ENCODE measurements around the gene MAFB.

The MAFB gene

DNA sequence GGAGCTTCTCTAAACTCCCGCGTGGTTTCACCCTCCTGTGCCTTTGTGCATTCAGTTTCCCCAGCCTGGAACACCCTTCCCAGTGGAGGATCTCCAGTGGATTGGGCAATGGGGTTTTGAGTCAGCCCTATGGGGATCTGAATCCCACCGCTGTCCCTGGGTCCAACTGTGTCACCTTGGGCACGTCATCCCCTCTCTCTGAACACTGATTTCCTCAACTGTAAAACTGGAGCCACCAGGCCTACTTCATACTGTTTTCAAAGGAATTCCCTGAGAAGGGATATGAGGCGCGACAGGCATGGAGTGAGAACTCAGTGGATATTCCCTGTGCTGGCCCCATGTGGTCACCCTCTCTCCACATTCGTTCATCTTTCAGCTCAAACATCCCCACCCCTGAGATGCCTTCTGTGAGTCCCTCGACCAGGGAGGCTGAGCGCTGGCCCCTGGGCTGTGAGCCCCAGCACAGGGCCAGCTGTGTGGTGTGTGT is 25.7 kb downstream of the MAFB start:
- DNase-seq = no peak

DNA sequence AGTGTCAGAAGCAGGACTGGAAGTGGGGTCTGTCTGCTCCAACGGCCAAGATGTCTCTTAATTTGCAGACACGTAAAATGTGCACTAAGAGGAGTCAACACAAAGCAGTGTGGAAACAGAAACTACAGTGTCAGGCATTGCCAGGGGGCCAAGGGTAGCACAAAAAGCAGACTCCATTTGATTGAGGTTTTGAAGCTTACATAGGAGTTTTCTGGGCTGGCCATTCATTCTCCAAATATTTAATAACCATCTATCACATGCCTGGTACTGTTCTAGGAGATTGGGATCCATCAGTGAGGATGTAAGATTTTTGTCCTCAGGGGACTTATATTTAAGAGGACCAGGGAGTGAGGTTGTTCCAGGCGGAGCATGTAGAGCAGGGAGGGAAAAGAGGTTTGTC is 29.5 kb downstream of the MAFB start:
- DNase-seq = no peak

DNA sequence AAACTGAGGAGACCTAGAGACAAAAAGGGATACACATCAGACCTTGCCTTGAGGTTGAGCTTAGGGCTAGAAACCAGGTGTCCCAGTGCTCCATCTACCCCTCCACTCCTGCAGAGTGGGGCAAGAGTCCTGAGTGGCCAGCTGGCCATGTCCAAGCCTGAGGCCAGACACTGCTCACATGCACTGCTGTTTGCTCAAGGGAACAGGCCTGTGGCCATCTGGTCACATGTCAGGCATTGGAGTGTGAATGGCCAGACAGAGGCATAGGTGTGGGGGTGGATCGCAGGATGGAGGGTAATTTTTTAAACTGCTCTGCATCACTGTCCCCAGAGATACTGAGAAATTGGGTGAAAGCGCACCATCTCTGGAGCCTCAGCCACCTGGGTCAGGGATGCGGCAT is 30.5 kb downstream of the MAFB start:
- no peak for DNase-seq

DNA sequence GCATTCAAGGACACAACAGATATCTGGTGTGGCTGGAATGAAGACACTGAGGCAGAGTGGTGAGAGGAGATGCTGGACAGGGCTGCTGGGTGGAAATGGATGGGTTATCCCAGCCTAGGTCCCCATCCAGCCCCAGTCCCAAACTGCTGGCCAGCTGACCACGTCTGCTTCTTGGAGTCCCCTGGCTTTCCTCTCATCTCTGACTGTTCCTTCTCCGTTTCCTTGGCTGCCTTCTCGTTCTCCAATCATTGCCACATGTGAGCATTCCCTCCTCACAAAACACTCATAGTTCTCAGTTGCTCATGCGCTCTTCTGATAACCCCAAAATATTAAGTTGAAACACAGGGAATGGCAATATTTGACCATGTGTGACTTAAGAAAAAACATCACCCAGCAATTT is 31.5 kb downstream of the MAFB start:
- DNase-seq = no peak

DNA sequence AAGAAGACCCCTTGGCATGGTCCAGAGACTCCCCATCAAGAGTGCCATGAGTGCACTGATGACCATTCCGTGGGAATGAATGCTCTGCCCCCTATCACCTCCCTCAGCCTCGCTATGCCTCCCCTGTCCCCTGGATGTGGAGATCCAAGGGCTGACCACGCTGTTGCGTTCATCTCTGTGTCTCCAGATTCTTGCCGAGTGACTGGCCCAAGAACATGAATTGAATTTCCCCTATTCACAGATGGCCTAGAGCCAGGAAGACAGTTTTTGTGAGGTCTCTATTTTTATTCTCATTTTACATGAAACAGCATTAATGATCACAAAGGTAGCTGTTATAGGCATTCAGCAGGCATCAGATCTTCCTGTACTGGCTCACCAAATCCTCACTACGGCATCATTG is 33.6 kb downstream of the MAFB start:
- no peak for DNase-seq

DNA sequence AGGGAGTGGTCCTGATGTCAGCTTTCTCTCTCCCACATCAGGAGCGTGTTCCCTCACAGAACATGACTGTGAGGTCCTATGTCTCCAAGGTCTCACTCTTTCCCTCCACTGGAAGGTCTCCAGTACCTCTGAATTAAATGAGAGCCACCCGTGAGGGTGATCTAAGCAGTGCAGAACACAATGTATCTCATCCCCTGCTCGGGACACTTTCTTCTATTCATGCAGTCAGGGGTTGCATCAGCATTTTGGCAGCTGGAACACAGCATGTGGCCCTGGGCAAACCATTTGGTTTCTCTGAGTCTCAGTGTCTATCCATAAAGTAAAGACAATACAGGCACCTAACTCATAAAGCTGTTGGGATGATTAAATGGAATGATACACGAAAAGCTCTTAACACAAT is 34.2 kb downstream of the MAFB start:
- peak in 2 of 56 donors; percentile 1 to 4 for DNase-seq

DNA sequence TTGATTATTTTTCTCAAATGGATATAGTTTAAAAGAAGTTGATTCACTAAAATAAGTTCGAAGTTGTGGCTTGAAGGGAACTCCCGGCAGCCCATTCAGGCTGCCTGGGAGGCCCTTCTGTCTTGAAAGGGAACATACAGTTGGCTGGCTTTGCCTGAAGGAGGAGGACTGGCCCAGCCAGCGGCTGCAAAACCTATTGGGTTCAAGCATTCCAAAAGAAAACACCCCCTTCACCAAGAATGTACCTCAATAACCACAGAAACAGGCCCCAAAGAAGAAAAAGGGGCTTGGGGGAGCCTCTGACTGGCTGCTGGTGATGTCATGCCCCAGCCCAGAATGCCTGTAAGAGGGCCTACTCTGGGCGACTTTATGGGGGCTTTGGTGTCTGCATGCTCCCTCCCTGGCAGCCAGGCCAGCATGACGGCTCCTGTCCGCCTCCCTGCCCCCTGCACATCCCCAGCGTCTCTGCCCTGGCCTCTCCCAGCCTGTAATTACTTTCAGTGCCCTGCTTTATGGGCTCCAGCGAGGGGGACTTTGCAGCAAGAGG is 36.5 kb downstream of the MAFB start:
- no peak for DNase-seq

DNA sequence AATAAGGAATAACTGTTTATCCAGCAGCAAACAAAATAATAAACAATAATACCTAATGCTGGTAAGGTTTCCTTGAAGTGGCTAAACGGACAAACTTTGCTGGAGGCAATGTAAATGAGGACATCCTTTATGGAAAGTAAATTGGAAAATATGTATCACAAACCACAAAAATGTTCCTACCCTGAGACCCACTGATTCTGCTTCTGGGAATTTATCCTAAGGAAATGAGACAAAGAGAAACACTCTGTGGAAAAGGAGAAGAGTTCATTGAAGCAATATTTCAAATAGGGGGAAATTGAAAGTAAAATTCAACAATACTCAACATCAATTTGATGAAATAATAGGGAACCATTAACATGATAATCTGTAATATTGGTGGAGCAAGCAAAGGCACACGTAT is 37.9 kb downstream of the MAFB start:
- DNase-seq = no peak

DNA sequence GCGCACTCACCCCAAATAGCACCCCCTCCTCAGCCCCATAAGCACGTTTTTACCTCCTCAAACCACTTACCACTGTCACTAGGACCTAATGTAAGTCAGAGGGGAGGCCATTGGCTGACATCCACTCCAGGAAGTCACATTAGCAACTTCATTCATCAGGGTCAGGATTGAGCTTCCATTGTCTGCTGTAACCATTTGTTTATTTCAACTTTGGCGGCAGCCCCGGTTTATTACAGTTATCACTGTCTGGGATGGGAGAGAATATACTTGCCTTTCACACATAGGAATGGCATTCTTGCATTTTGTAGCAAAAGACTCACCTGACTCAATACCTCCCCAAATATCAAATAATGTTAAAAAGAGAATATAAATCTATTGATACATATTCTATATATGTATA is 38.3 kb downstream of the MAFB start:
- DNase-seq = no peak

DNA sequence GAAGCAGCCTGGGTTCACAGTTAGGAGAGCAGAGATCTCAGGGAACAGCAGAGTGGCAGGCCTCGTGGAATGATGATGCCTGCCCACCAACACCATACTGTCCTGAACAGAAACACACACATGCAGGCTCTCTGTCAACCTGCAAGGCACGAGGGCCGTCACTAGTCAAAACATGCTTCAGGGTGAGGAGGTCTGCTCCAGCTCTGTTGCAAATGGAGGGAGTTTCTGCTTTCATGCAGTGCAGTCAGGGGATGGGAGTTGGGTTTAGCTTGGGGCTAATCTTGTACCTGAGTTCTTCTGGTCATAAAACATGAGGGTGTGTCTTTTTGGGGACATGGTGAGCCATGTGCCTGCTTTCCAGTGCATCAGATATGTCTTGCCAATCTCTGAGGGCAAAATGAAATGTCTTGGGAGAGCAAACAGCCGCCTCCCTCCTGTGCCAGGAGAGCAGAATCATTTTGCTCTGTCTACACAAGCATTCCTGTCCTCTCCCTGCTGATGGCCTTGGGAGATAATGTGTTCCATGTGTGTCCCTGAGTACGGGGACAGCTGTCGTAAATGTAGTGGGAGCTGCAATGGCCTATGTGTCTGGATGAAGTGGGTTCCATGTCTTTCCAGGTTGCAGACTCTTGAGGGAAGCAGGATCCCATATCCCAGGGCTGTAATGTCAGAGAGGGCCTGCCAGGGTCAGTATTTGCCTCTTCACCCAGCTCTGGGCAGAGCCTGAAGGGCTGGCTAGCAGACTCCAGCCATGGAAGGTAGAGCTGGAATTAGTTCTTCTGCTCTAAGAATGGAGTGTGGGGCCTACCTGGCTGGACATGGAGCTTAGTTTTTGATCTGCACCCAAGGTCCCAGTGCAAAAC is 40.6 kb downstream of the MAFB start:
- DNase-seq = no peak

DNA sequence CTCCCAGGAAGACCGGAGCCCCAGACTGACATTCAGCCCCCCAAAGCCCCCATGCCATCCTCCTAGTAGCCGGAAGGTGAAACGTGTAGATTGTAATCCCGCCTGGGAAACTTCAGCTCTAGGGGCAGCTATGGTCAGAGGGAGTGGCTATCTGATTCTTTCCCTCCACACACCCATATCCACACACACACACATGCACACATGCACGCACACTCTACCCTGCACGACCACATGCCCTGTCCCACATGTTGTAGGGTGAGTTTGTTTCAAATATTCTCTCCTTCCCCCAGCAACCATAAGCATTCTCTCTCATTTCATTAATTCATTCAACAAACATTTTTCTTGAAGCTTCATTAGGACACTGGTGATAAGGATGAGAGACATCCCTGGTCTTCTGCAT is 42.2 kb downstream of the MAFB start:
- DNase-seq = no peak

DNA sequence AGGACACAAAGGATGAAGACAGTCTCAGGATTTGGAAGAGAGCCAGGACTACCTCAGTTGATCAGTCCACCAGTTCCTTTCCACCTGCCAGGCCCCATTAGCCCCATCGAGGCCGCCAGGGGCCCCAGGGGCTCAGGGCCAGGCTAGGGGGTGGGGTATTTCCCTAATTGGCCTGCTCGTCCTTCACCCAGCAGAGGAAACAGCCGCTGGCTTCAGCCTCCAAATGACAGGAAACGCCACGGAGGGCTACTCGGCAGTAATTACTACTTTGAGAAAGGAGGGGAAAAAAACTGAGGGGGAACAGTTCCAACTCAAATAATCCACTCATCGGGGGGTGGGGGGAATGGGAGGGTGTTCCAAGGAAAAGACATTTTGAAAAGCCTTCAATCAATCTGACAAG is 42.7 kb downstream of the MAFB start:
- no peak for DNase-seq

DNA sequence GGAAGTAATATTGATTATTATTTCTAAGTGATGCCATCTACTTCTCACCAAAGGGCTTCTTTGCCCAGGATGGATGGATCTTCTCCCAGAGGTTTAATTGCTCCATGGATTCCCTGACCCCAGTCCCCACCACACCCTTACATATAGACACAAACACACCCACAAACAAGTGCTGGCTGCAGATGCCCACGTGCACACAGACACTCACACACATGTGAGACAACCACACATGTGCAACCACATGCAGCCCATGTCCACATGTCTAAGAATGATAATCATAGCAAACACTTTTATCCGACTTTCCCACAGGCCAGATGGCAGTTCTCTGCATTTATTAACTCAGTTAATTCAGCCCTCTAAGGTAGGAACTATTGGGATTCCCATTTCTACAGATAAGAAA is 44.2 kb downstream of the MAFB start:
- no peak for DNase-seq

DNA sequence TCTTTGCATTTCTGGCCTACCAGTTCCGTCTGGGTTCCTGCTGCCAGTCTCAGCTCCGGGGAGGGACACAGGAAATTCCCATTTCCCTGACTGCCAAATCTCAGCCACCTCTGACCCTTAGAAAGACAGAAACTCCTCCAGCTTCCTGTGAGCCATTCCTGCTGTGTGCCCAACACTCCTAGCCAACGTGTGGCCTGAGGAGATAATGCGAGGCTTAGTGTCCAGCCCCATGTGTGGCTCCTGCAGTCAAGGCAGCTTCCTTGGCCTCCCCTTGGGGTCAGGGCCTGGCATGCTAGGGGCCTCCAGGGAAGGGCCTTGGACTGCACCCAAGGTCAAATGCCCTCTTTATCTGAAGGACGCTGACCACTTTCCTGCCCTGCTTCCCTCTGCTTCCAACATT is 45.1 kb downstream of the MAFB start:
- DNase-seq = no peak

DNA sequence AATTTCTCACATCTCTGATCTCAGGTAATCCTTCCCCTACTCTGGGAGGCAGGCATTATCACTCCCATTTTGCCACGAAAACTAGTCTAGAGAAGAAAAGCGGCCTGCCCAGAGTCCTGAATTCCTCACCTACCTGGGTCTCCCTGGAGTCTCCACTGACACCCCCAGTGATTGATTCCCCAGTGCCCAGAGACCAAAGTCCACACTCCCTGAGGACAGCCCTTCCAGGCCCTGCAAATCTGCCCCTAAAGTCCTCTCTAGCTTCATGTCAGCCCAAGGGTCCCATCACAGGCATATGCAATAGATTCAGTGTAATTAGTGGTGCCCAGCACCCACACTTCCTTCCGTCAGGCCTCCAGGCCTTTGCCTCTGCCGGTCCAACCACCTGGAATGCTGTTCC is 47.2 kb downstream of the MAFB start:
- DNase-seq = no peak

DNA sequence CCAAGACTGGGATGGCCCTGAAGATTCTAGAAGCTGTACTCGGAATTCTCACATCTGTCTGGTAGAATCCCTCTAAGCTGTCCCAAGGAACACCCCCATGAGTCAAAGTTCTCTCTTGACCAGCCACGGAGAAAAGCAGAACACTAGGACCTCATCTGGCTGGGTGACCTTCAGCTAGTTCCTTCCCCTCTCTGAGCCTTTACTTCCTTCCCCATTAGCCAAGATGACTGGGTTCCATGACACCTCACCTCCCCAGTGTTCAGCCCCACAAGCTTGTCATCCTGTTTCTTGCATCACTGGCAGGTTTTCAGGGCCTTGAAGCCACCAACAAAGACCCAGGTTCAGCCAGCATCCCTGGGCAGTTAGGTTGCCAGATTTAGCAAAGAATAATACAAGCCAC is 47.8 kb downstream of the MAFB start:
- DNase-seq = no peak

DNA sequence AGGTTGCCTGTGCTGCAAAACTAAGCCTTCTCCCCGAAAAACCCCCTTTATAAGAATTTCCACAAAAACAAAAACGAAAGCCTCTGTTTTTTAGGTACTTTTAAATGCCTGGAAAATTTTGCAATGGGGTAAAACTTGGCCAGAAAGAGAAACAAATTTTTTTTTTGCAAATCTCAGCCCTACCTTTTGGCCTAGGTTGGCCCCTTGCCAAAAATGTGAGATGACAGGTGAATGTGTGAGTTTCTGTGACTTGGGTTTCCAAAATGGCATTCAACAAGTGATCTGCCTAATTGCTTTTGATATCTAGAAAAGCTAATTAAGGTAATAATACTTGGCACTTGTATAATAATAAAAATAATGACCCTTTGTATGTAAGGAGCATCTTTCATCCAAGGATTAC is 48.4 kb downstream of the MAFB start:
- no peak for DNase-seq

DNA sequence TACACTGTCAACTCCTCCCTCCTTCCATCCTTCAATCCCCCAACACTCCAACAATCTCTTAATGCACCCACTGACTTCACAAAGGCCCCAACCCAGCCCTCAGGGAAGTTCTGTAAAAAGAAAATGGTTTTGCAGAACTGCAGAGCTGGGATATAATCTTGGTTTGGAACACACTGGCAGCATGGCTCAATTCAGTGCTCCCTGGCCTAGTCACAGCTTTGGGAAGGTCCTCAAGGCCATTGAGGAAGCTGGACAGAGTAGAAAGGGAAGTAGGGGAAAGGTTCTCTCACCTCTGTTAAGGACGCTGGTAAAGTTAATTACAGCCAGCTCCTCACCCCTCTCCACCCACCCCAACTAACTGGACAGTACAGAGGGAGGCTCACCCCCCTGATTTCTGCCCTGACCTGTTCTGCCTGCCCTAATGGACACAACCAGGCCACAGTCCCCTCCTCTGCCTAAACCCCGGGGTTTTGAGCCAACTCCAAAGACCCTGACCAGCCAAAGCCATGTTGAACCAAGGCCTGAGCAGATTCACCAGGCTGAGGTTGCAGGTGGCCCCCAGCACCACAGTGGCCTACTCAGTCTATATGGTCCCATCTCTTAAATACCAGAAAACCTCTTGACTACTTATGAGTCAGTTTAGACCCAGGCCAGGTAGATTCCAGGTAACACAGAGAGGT is 49.2 kb downstream of the MAFB start:
- no peak for DNase-seq

DNA sequence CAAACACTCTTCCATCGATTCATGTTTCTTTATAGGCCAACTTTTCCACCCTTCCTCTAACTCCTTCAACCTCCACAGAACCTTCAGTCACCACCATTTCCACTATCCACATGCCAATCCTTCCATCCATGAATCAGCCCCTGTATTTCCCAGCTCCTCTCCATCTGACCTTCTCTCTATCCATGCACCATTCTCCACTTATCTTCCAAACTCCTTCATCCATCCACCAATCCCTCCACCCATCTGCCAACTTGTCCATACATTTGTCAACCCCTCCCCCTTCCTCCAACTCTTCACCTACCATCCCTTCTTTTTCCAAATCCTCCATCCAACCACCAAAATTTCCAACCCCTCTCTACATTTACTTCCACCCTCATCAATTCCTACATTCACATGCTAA is 49.9 kb downstream of the MAFB start:
- DNase-seq = no peak

DNA sequence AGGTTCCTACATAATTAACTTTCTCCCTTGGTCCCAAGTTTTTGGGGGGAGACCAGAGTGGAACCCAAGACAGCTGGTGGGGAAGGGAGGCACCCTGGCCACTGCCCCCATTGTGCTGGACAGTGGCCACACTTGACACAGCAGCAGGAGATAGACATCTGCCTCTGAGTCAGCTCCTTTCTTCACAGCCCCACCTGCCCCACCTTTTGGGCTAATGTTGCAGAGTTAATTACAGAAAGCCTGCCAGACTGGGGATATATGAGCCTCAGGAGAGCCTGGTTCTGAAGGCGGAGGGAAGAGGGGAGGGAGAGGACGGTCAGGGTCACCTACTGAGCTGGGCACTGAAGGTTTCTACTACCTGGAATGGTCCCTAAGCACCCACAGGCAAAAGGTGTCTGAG is 50.6 kb downstream of the MAFB start:
- DNase-seq = no peak

DNA sequence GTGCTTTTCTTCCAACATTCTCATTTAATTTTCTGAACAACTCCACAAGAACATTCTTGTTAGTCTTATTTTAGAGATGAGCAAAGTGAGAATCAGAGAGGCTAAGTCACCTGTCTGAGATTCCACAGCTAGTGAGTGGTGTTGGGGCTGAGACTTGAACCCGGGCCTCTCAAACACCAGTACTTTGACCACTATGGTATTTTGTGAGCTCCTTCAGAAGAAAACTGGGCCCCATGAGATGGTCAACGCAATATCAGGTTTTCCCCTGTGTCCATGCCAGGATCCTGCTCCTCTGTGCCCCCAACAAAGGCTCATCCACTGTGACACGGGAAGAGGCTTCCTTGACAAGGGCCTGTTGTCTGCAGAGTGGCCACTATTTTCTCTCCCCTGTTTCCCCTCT is 51.9 kb downstream of the MAFB start:
- DNase-seq = no peak

DNA sequence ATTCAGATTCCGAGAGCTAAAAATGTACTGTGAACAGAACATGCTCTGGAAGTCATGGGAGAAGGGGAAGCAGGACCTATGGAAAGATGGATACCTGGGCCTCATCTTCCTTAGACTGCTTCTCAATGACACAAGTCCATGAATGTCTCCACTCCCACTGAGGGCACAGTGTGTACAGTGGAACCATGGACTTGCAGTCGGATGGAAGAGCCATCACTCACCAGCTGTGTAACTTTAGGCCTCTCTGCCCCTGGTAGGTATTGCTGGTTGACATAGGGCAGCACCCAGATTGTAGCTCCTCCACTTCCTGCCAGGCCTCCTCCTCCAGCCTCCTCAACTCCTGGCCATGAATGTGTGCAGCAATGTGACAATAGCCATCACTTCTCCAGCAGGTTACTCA is 52.5 kb downstream of the MAFB start:
- no peak for DNase-seq

DNA sequence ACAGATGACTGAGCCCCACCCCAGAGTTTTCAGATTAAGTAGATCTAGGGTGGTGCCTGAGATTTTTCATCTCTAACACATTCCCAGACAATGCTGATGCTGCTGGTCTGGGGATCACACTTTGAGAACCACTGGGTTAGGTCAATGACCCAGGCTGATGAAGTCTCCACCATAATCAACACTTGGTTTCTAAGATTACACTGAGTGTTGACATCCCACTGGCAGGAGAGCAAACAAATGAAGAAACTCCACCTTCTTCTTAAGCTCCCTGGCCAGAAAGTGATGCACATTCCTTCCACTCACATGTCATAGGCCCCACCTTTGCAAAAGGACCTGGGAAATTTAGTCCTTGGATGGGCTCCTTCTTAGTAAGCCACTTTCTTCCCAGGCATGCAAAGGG is 53.1 kb downstream of the MAFB start:
- no peak for DNase-seq
